ENCODE results near the gene HAVCR2.

GRCh38 chr5:157063776-157064430 lies 44.9 kb downstream of the HAVCR2 start:
- no peak for TF ChIP-seq CTCF (IDR thresholded peaks at IDR 0.05; ENCODE audit: poor library complexity, severe bottlenecking)
- TF ChIP-seq EZH2 (IDR thresholded peaks at IDR 0.05; ENCODE audit: borderline replicate concordance, insufficient read depth, low read length, poor library complexity, severe bottlenecking): no peak
- TF ChIP-seq SMC3 (conservative IDR thresholded peaks at IDR 0.05; ENCODE audit: poor library complexity): no peak
- TF ChIP-seq REST (IDR thresholded peaks at IDR 0.05; ENCODE audit: borderline replicate concordance): no peak
- TF ChIP-seq POLR2AphosphoS5 (IDR thresholded peaks at IDR 0.05): no peak
